Endothelial cell of umbilical vein (primary cell): ENCODE measurements around the gene RPL18. TPM values are rescaled to one million over a fixed set of nuclear protein-coding genes. Genes with fewer than 3 reads are reported as not detected.

ENCODE experiments used
- BruUV-seq: library from RNA; stranded (reverse); fragments of 400-500 nt; replicated peaks from 2 replicates; lab custom pipeline; 2021; lab: Mats Ljungman, UMichigan
- CTCF ChIA-PET: fragments of 300-600, 350-600 bp; sonication (Branson Sonifier 250); formaldehyde crosslinking; loops from one replicate; lab custom pipeline; 2021; ENCODE audit warnings: antibody characterized with exemption, inconsistent platforms; lab: Charles Lee
- POLR2A ChIA-PET: fragments of 300-600, 350-600 bp; sonication (Branson Sonifier 250); formaldehyde crosslinking; loops from one replicate; lab custom pipeline; 2021; ENCODE audit warnings: antibody characterized with exemption, inconsistent platforms; lab: Charles Lee
- DNase-seq: peaks from one replicate; pipeline ENCODE4 v3.0.0-alpha.2; 2011; ENCODE audit warnings: low read depth, low spot score
- FAIRE-seq: peaks from 2 replicates; lab custom pipeline; 2011; peaks lifted over from hg19 to GRCh38; lab: Jason Lieb, UNC
- H2AFZ ChIP-seq: 2 replicates; pipeline ENCODE4 v1.6.0; 2012; ENCODE audit warnings: low read depth, low read length, control low read depth, inconsistent platforms
- H3K27ac ChIP-seq: 2 replicates; pipeline ENCODE4 v1.5.1; 2011; ENCODE audit warnings: low read depth, mild to moderate bottlenecking, control low read depth, low read length, moderate library complexity; ENCODE audit not compliant: insufficient read depth
- H3K27me3 ChIP-seq, 2 experiments: 2 replicates each; pipeline versions ENCODE4 v1.6.0 to v1.6.1; 2011; ENCODE audit warnings: low read length in 2 of 2, mixed read lengths in 1 of 2; ENCODE audit not compliant: control insufficient read depth in 2 of 2, insufficient read depth in 2 of 2
- H3K36me3 ChIP-seq, 2 experiments: 2 replicates in 1 of 2; 3 replicates in 1 of 2; pipeline ENCODE4 v1.5.1; 2011; ENCODE audit warnings: low read length in 2 of 2, mild to moderate bottlenecking in 1 of 2, moderate library complexity in 1 of 2; ENCODE audit not compliant: control insufficient read depth in 2 of 2, insufficient read depth in 2 of 2; ENCODE audit errors: extremely low read depth in 1 of 2
- H3K4me1 ChIP-seq: 3 replicates; pipeline ENCODE4 v1.5.1; 2011; ENCODE audit warnings: mild to moderate bottlenecking, low read length; ENCODE audit not compliant: control insufficient read depth, insufficient read depth; ENCODE audit errors: extremely low read depth
- H3K4me2 ChIP-seq: 2 replicates; pipeline ENCODE4 v1.6.1; 2011; ENCODE audit warnings: low read length, control low read depth, mixed read lengths; ENCODE audit not compliant: insufficient read depth
- H3K4me3 ChIP-seq, 3 experiments: fragments of 200-600 bp in 1 of 3; sonication (generic), shearing (Covaris generic) in 1 of 3; replicated peaks in 1 of 3; 2 replicates each; pipeline ENCODE4 v1.5.1; 2011 to 2016; ENCODE audit warnings: control low read depth in 3 of 3, low read length in 3 of 3, mild to moderate bottlenecking in 2 of 3, inconsistent platforms in 1 of 3, low read depth in 1 of 3, moderate library complexity in 1 of 3; ENCODE audit not compliant: insufficient read depth in 1 of 3
- H3K79me2 ChIP-seq: 2 replicates; pipeline ENCODE4 v1.6.0; 2012; ENCODE audit warnings: low read length, inconsistent platforms; ENCODE audit not compliant: control insufficient read depth, insufficient read depth
- H3K9ac ChIP-seq: replicated peaks from 2 replicates; pipeline ENCODE3; 2011; ENCODE audit warnings: low read length, control low read depth; ENCODE audit not compliant: insufficient read depth; ENCODE audit errors: extremely low read depth
- H3K9me1 ChIP-seq: replicated peaks from 3 replicates; pipeline ENCODE4 v1.6.0; 2011; ENCODE audit warnings: mild to moderate bottlenecking, low read length; ENCODE audit not compliant: control insufficient read depth, insufficient read depth; ENCODE audit errors: extremely low read depth
- H3K9me3 ChIP-seq: replicated peaks from 2 replicates; pipeline ENCODE4 v1.5.1; 2012; ENCODE audit warnings: low read length, inconsistent platforms; ENCODE audit not compliant: control insufficient read depth, insufficient read depth
- H4K20me1 ChIP-seq: replicated peaks from 2 replicates; pipeline ENCODE3; 2011; ENCODE audit warnings: mild to moderate bottlenecking, low read length; ENCODE audit not compliant: control insufficient read depth, insufficient read depth; ENCODE audit errors: extremely low read depth
- EZH2 ChIP-seq: IDR thresholded peaks from 2 replicates; pipeline ENCODE4 v1.6.1; 2012; ENCODE audit warnings: borderline replicate concordance, low read depth, mild to moderate bottlenecking, moderate library complexity, low read length, inconsistent platforms; ENCODE audit not compliant: severe bottlenecking
- FOS ChIP-seq: IDR thresholded peaks from 2 replicates; pipeline ENCODE4 v1.6.1; 2011; ENCODE audit warnings: mild to moderate bottlenecking, low read length, moderate library complexity, borderline replicate concordance; ENCODE audit not compliant: insufficient read depth
- GATA2 ChIP-seq: IDR thresholded peaks from 2 replicates; pipeline ENCODE4 v1.7.0; 2011; ENCODE audit warnings: low read depth, mild to moderate bottlenecking, moderate library complexity, mixed read lengths, low read length; ENCODE audit not compliant: insufficient read length, insufficient read depth
- JUN ChIP-seq: IDR thresholded peaks from 2 replicates; pipeline ENCODE4 v1.6.1; 2011; ENCODE audit warnings: borderline replicate concordance, low read depth; ENCODE audit not compliant: insufficient read length, insufficient read depth
- MYC ChIP-seq: IDR thresholded peaks from one replicate; pipeline ENCODE4 v1.6.1; 2011; ENCODE audit warnings: mild to moderate bottlenecking, low read depth, low read length
- POLR2A ChIP-seq: IDR thresholded peaks from 2 replicates; pipeline ENCODE4 v1.6.1; 2012; ENCODE audit warnings: low read depth, mild to moderate bottlenecking, control low read depth, low read length
- POLR2AphosphoS5 ChIP-seq: IDR thresholded peaks from 2 replicates; pipeline ENCODE4 v1.6.1; 2012; ENCODE audit warnings: low read depth, mild to moderate bottlenecking, control low read depth, low read length, moderate library complexity; ENCODE audit not compliant: insufficient read depth
- dilution Hi-C: fragments of 300-500 bp; cut with MboI; formaldehyde crosslinking; loops from one replicate; pipeline ENCODE4 v1.15.0; 2019; ENCODE audit warnings: low sequenced_read_pairs; ENCODE audit not compliant: extremely low pct_ligation_motif_present
- intact Hi-C: fragments of 100-400 bp; cut with micrococcal nuclease; formaldehyde crosslinking; loops from one replicate; pipeline ENCODE4 v1.10.0; 2022
- polyA plus RNA-seq, 4 experiments: library from polyadenylated mRNA; depleted of rRNA in 3 of 4; stranded (reverse) in 3 of 4; unstranded in 1 of 4; fragments of >200 nt; gene quantifications; 2 replicates each; pipeline versions ENCODE4 v1.2.1 to v1.2.3, GENCODE V29; 2011 to 2012; ENCODE audit warnings: missing spikeins in 1 of 4
- total RNA-seq: library from RNA; stranded (reverse); gene quantifications from 2 replicates; pipeline ENCODE4 v1.2.3, GENCODE V29; 2021
- TF ChIP-seq, protein P1 (sequence below): IDR thresholded peaks from 2 replicates; pipeline ENCODE4 v1.6.1; 2011; ENCODE audit not compliant: insufficient read depth, insufficient read length
- TF ChIP-seq, protein P2 (sequence below), 2 donors: IDR thresholded peaks; 1 replicate in 1 of 2; 2 replicates in 1 of 2; pipeline ENCODE4 v1.5.1; 2011; ENCODE audit warnings: low read length in 2 of 2, mild to moderate bottlenecking in 2 of 2, moderate library complexity in 2 of 2, control low read depth in 1 of 2, inconsistent platforms in 1 of 2, low read depth in 1 of 2; ENCODE audit not compliant: insufficient read depth in 1 of 2; ENCODE audit errors: extremely low read depth in 1 of 2

The RPL18 gene
- total and polyA plus RNA-seq, 2 donors (not counting 3 experiments of a cell fraction or from before 2014, with no cell fraction given) = 1,407 to 2,154 TPM

DNA sequence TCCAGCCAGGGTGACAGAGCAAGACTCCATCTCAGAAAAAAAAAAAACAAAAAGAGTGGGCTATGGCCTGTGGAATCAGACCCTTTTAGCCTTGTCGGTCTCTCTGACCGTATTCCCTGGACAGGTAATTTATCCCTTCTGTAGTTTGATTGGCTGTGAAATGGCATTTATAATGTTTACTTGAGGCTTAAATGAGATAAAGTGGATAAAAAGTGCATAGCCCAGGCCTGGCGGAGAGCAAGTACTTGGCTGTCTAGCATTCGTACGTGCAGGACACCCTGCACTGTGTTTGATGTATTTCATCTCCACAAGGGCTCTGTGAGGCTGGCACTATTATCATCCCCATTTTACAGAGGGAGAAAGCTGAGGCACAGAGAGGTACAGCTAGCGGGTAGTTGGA lies 46.8 kb upstream of the RPL18 start:
- ChIA-PET CTCF (interaction anchor here (0.9 to 1.9 kb wide), 3 partner anchors 9 to 35 kb away, joined by 3 to 6 read pairs (median 3); no protein-coding TSS in a partner anchor), POLR2A (no interaction called here)
- dilution Hi-C loops (no loop called here), intact Hi-C loops (no loop called here)
- Histone ChIP-seq H3K79me2 (no peaks in the 10 kb centered on the region), H2AFZ (no peak overlapping the region), H3K36me3 (no peaks in the 10 kb centered on the region), H3K9me1 (no peaks in the 10 kb centered on the region), H3K9ac (no peak overlapping the region), H3K4me3 (no peak overlapping the region), H3K4me1 (no peaks in the 10 kb centered on the region), H3K9me3 (no peaks in the 10 kb centered on the region), H3K27ac (no peak overlapping the region), H3K4me2 (no peak overlapping the region), H3K27me3 (no peaks in the 10 kb centered on the region), H4K20me1 (no peaks in the 10 kb centered on the region)
- TF ChIP-seq POLR2A = no peak
- TF ChIP-seq, protein P1, sequence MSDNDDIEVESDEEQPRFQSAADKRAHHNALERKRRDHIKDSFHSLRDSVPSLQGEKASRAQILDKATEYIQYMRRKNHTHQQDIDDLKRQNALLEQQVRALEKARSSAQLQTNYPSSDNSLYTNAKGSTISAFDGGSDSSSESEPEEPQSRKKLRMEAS = no peak
- TF ChIP-seq EZH2 = no peak
- TF ChIP-seq, protein P2, sequence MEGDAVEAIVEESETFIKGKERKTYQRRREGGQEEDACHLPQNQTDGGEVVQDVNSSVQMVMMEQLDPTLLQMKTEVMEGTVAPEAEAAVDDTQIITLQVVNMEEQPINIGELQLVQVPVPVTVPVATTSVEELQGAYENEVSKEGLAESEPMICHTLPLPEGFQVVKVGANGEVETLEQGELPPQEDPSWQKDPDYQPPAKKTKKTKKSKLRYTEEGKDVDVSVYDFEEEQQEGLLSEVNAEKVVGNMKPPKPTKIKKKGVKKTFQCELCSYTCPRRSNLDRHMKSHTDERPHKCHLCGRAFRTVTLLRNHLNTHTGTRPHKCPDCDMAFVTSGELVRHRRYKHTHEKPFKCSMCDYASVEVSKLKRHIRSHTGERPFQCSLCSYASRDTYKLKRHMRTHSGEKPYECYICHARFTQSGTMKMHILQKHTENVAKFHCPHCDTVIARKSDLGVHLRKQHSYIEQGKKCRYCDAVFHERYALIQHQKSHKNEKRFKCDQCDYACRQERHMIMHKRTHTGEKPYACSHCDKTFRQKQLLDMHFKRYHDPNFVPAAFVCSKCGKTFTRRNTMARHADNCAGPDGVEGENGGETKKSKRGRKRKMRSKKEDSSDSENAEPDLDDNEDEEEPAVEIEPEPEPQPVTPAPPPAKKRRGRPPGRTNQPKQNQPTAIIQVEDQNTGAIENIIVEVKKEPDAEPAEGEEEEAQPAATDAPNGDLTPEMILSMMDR (IDR thresholded peaks at IDR 0.05; ENCODE audit: extremely low read depth in 1 of 2, insufficient read depth in 1 of 2, low read depth in 1 of 2, low read length in 2 of 2) = no peak
- TF ChIP-seq GATA2 = no peak
- no peak for TF ChIP-seq MYC
- no peak for TF ChIP-seq JUN
- no peak for TF ChIP-seq FOS
- TF ChIP-seq POLR2AphosphoS5 = no peak
- DNase-seq = no peak
- BruUV-seq = no TSS peak
- no peak for FAIRE-seq
